ENCODE results near the gene CGB7. TPM values are rescaled to one million over a fixed set of nuclear protein-coding genes. Genes with fewer than 3 reads are reported as not detected.
A peak's percentile ranks its signal among the peaks of the same experiment; 100 is the strongest.

The CGB7 gene
- total RNA-seq, 1 donor from 2014 or later = not detected

DNA sequence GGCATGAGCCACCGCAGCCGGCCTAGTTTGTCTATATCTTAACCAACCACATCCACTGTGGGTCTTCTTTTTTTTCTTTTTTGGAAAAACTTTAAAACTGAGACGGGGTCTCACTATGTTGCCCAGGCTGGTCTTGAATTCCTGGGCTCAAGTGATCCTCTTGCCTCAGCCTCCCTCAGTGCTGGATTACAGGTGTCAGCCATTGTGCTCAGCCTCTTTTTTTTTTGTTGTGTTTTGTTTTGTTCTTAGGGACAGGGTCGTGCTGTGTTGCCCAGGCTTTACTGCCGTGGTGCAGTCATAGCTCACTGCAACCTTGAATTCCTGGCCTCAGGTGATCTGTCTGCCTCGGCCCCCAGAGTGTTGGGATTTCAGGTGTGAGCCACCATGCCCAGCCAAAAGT is 35.1 kb upstream of the CGB7 start:
- Mint-ChIP-seq H3K4me1 (ENCODE audit: unreplicated experiment) (peaks cover 10% of the 10 kb centered on the region), H3K4me3 (ENCODE audit: unreplicated experiment) (no peak overlapping the region), H3K9me3 (ENCODE audit: unreplicated experiment) (no peaks in the 10 kb centered on the region), H3K27me3 (ENCODE audit: unreplicated experiment) (no peaks in the 10 kb centered on the region), H3K36me3 (ENCODE audit: unreplicated experiment) (peaks cover 40% of the 10 kb centered on the region), H3K27ac (ENCODE audit: unreplicated experiment) (no peak overlapping the region)
- TF ChIP-seq, protein P1, sequence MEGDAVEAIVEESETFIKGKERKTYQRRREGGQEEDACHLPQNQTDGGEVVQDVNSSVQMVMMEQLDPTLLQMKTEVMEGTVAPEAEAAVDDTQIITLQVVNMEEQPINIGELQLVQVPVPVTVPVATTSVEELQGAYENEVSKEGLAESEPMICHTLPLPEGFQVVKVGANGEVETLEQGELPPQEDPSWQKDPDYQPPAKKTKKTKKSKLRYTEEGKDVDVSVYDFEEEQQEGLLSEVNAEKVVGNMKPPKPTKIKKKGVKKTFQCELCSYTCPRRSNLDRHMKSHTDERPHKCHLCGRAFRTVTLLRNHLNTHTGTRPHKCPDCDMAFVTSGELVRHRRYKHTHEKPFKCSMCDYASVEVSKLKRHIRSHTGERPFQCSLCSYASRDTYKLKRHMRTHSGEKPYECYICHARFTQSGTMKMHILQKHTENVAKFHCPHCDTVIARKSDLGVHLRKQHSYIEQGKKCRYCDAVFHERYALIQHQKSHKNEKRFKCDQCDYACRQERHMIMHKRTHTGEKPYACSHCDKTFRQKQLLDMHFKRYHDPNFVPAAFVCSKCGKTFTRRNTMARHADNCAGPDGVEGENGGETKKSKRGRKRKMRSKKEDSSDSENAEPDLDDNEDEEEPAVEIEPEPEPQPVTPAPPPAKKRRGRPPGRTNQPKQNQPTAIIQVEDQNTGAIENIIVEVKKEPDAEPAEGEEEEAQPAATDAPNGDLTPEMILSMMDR (IDR thresholded peaks at IDR 0.05) = no peak
- DNase-seq (ENCODE audit: extremely low spot score, unreplicated experiment) = no peak

DNA sequence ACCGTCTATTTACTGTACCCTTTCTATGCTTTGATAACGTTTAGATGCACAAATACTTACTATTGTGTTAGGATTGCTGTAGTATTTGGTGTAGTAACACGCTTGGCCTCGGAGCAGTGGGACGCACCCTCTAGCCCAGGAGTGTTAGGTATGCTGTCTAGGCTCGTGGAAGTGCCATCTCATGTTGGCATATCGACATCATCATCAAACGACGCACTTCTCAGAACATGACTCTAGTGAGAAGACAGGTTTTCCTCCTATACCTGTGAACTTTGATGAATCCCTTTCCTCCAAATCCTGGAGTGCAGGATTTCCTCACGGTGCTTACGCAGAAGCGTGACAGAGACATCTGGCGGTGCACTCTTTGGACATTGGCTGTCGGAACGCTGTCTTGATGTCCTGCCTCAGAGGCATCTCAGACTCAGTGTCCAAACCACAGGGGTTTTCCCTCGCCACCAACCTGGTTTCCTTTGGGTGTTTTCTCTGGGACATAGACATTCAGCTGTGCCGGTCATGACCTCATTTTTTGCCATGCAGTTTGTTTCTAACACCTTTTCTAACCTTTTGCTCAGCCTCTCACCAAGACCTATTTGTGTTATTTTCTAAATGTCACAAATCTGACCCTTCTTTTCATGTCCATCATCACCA is 34.0 kb upstream of the CGB7 start:
- Mint-ChIP-seq H3K9me3 (ENCODE audit: unreplicated experiment) (no peaks in the 10 kb centered on the region), H3K27me3 (ENCODE audit: unreplicated experiment) (no peaks in the 10 kb centered on the region), H3K27ac (ENCODE audit: unreplicated experiment) (no peak overlapping the region), H3K4me3 (ENCODE audit: unreplicated experiment) (no peak overlapping the region), H3K36me3 (ENCODE audit: unreplicated experiment) (peaks cover 36% of the 10 kb centered on the region), H3K4me1 (ENCODE audit: unreplicated experiment) (peaks cover 14% of the 10 kb centered on the region)
- no peak for DNase-seq (ENCODE audit: extremely low spot score, unreplicated experiment)
- TF ChIP-seq, protein P1 (IDR thresholded peaks at IDR 0.05) = no peak

DNA sequence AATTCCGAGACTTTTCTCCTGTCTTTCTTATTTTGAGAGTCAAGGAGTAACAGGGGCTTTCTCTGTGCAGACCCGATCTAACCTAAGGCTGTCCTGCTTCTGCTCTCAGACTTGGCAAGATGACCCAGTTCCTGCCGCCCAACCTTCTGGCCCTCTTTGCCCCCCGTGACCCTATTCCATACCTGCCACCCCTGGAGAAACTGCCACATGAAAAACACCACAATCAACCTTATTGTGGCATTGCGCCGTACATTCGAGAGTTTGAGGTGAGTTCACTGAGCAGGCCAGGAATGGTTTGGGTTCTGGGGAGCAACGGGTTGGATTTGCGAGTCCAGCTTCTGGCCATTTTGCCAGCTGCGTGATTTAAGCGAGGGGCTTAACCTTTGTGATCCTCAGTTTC is 28.7 kb upstream of the CGB7 start:
- Mint-ChIP-seq H3K9me3 (ENCODE audit: unreplicated experiment) (no peaks in the 10 kb centered on the region), H3K4me3 (ENCODE audit: unreplicated experiment) (peak overlapping the region; percentile 95), H3K4me1 (ENCODE audit: unreplicated experiment) (peaks cover 27% of the 10 kb centered on the region), H3K27ac (ENCODE audit: unreplicated experiment) (peak overlapping the region; percentile 92), H3K36me3 (ENCODE audit: unreplicated experiment) (peaks cover 17% of the 10 kb centered on the region), H3K27me3 (ENCODE audit: unreplicated experiment) (no peaks in the 10 kb centered on the region)
- TF ChIP-seq, protein P1 (IDR thresholded peaks at IDR 0.05) = no peak
- no peak for DNase-seq (ENCODE audit: extremely low spot score, unreplicated experiment)

- Mint-ChIP-seq H3K4me1 (ENCODE audit: unreplicated experiment) (peaks cover 27% of the 10 kb centered on the region), H3K27me3 (ENCODE audit: unreplicated experiment) (no peaks in the 10 kb centered on the region), H3K27ac (ENCODE audit: unreplicated experiment) (peak overlapping the region; percentile 92), H3K9me3 (ENCODE audit: unreplicated experiment) (no peaks in the 10 kb centered on the region), H3K36me3 (ENCODE audit: unreplicated experiment) (peaks cover 14% of the 10 kb centered on the region), H3K4me3 (ENCODE audit: unreplicated experiment) (peak overlapping the region; percentile 95)
- DNase-seq (ENCODE audit: extremely low spot score, unreplicated experiment) = no peak
- TF ChIP-seq, protein P1 (IDR thresholded peaks at IDR 0.05) = no peak
Observed at GRCh38 chr19:49085868-49086232, 28.3 kb upstream of the CGB7 start.

DNA sequence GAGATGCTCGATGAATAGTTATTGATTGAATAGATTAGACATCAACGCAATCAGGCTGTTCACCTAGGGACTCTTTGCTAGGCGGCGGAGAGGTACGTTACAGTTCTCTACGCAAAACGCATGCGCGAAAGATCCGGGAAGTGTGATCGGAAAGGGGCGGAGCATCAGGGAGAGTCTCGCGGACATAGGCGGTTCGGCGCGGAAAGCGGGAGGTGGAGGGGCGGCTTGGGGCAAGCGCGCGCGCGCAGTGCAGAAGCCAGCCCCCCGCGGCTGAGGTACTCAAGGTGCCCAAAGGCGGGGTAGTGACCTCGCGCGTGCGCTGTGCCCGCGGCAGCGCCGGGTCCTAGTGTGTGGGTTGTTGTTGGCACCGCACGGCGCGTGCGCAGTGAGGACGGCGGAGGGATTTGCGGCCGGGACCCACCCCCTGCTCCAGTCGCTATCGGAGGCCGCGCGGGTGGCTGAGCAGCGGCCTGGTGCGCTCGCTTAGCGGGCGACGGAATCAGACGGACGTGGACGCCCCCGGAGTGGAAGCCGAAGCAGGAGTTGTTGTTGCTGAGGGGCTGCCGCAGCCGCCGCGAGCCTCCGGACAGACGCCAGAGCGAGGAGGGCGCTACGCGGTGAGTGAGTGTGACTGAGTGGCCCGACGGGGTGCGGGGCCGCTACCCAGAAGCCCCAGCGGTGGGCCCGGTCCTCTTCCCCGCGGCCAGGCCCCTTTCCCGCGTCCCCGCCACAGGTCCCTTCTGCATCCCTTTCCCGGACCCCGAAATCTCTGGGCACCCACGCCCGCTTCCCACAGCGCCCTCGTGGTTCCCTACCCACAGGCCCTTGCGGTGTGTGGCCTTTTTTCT is 27.7 kb upstream of the CGB7 start, which contains the start of gene SNRNP70:
SNRNP70 (plus strand) TSS at position 432 of the 848 bp plus-strand sequence. CDS start 964 bp downstream, outside the sequence.
- Mint-ChIP-seq H3K9me3 (ENCODE audit: unreplicated experiment) (no peaks in the 10 kb centered on the region), H3K4me1 (ENCODE audit: unreplicated experiment) (peaks cover 27% of the 10 kb centered on the region)

More for the DNA sequence above, 27.7 kb upstream of the CGB7 start, which contains the start of gene SNRNP70:
- peak; percentile 100 for DNase-seq (ENCODE audit: extremely low spot score, unreplicated experiment)
- TF ChIP-seq, protein P1 (IDR thresholded peaks at IDR 0.05) = no peak
- Mint-ChIP-seq H3K27me3 (ENCODE audit: unreplicated experiment) (no peaks in the 10 kb centered on the region), H3K36me3 (ENCODE audit: unreplicated experiment) (peaks cover 9% of the 10 kb centered on the region), H3K4me3 (ENCODE audit: unreplicated experiment) (peak within 1 kb of the TSS; percentile 95), H3K27ac (ENCODE audit: unreplicated experiment) (peak within 1 kb of the TSS; percentile 92)
